Neural cell (in vitro differentiated cells): ENCODE measurements around the gene DGKZ. TPM values are rescaled to one million over a fixed set of nuclear protein-coding genes. Genes with fewer than 3 reads are reported as not detected.

Source experiments
- H2AFZ ChIP-seq: fragments of 200-600, 300-800 bp; sonication (generic), shearing (Covaris generic); 2 replicates; pipeline ENCODE4 v1.6.0; 2014; ENCODE audit warnings: low read depth, mild to moderate bottlenecking, antibody characterized with exemption, low read length, moderate library complexity
- H3F3A ChIP-seq: fragments of 200-600 bp; shearing (Covaris generic); 2 replicates; pipeline ENCODE4 v1.6.1; 2016; ENCODE audit warnings: mild to moderate bottlenecking, moderate library complexity, mixed read lengths, antibody characterized with exemption, low read length; ENCODE audit not compliant: insufficient read depth, poor library complexity, severe bottlenecking
- H3K27ac ChIP-seq: fragments of 200-600, 300-800 bp; sonication (generic), shearing (Covaris generic); 2 replicates; pipeline ENCODE4 v1.5.1; 2014; ENCODE audit warnings: mild to moderate bottlenecking, low read length, moderate library complexity
- H3K27me3 ChIP-seq: fragments of 300-800, 200-600 bp; sonication (generic), shearing (Covaris generic); 2 replicates; pipeline ENCODE4 v1.6.0; 2014; ENCODE audit warnings: mild to moderate bottlenecking, low read depth, low read length, moderate library complexity; ENCODE audit not compliant: insufficient read depth
- H3K36me3 ChIP-seq: fragments of 300-800, 200-600 bp; sonication (generic), shearing (Covaris generic); 2 replicates; pipeline ENCODE4 v1.5.1; 2014; ENCODE audit warnings: mild to moderate bottlenecking, antibody characterized with exemption, low read length, moderate library complexity; ENCODE audit not compliant: insufficient read depth
- H3K4me2 ChIP-seq: fragments of 300-800, 200-600 bp; sonication (generic), shearing (Covaris generic); 2 replicates; pipeline ENCODE4 v1.6.0; 2014; ENCODE audit warnings: mild to moderate bottlenecking, low read length
- H3K4me3 ChIP-seq: fragments of 300-800, 200-600 bp; sonication (generic), shearing (Covaris generic); 2 replicates; pipeline ENCODE4 v1.5.1; 2014; ENCODE audit warnings: mild to moderate bottlenecking, low read length, moderate library complexity
- H3K79me2 ChIP-seq: fragments of 200-600 bp; shearing (Covaris generic); replicated peaks from 2 replicates; pipeline ENCODE4 v1.6.0; 2014; ENCODE audit warnings: mild to moderate bottlenecking, low read length, moderate library complexity; ENCODE audit not compliant: insufficient read depth
- H3K9ac ChIP-seq: fragments of 300-800, 200-600 bp; sonication (generic), shearing (Covaris generic); 2 replicates; pipeline ENCODE4 v1.6.1; 2016; ENCODE audit warnings: mild to moderate bottlenecking, low read length, mixed read lengths
- H3K9me2 ChIP-seq: fragments of 200-600 bp; shearing (Covaris generic); 2 replicates; pipeline ENCODE4 v1.6.1; 2016; ENCODE audit warnings: mild to moderate bottlenecking, low read length, mixed read lengths; ENCODE audit not compliant: insufficient read depth
- H3K9me3 ChIP-seq: fragments of 200-600, 300-800 bp; sonication (generic), shearing (Covaris generic); 2 replicates; pipeline ENCODE4 v1.6.1; 2016; ENCODE audit warnings: mild to moderate bottlenecking, mixed run types, low read length, moderate library complexity, mixed read lengths
- H4K20me1 ChIP-seq: fragments of 200-600 bp; shearing (Covaris generic); 2 replicates; pipeline ENCODE4 v1.6.1; 2016; ENCODE audit warnings: mild to moderate bottlenecking, mixed run types; ENCODE audit not compliant: insufficient read depth
- CTCF ChIP-seq: fragments of 450-650 bp; IDR thresholded peaks from 2 replicates; pipeline ENCODE4 v1.5.1; 2014; ENCODE audit warnings: antibody characterized with exemption, mild to moderate bottlenecking, moderate library complexity; ENCODE audit not compliant: poor library complexity, severe bottlenecking
- EP300 ChIP-seq: fragments of 450-650 bp; conservative IDR thresholded peaks from 2 replicates; pipeline ENCODE4 v1.6.1; 2014; ENCODE audit warnings: antibody characterized with exemption, mild to moderate bottlenecking, moderate library complexity; ENCODE audit not compliant: poor library complexity, severe bottlenecking
- EZH2 ChIP-seq: fragments of 200-600, 300-800 bp; shearing (Covaris generic), sonication (generic); IDR thresholded peaks from 2 replicates; pipeline ENCODE4 v1.6.1; 2014; ENCODE audit warnings: antibody characterized with exemption, low read length, borderline replicate concordance, mild to moderate bottlenecking; ENCODE audit not compliant: insufficient read depth, poor library complexity, severe bottlenecking
- MXI1 ChIP-seq: fragments of 450-650 bp; conservative IDR thresholded peaks from 2 replicates; pipeline ENCODE4 v1.6.1; 2014; ENCODE audit warnings: antibody characterized with exemption, mild to moderate bottlenecking; ENCODE audit not compliant: poor library complexity, severe bottlenecking
- POLR2AphosphoS5 ChIP-seq: IDR thresholded peaks from 2 replicates; pipeline ENCODE4 v1.6.1; 2012
- RAD21 ChIP-seq: fragments of 450-650 bp; conservative IDR thresholded peaks from 2 replicates; pipeline ENCODE4 v1.6.1; 2014; ENCODE audit warnings: antibody characterized with exemption, mild to moderate bottlenecking, moderate library complexity
- REST ChIP-seq: IDR thresholded peaks from 2 replicates; pipeline ENCODE4 v1.6.1; 2012; ENCODE audit warnings: borderline replicate concordance
- SMC3 ChIP-seq: fragments of 450-650 bp; conservative IDR thresholded peaks from 2 replicates; pipeline ENCODE4 v1.6.1; 2014; ENCODE audit warnings: antibody characterized with exemption, mild to moderate bottlenecking, moderate library complexity; ENCODE audit not compliant: poor library complexity
- TAF1 ChIP-seq: IDR thresholded peaks from 2 replicates; pipeline ENCODE4 v1.6.1; 2012; ENCODE audit warnings: low read depth
- polyA plus RNA-seq: library from polyadenylated mRNA; depleted of rRNA; stranded (reverse); fragments of >200 nt; gene quantifications from 2 replicates; pipeline ENCODE4 v1.2.3, GENCODE V29; 2014

DGKZ gene
- polyA plus RNA-seq, 1 donor from 2014 or later, result 55.7 TPM

- Histone ChIP-seq H4K20me1 (no peaks in the 10 kb centered on the region), H3K36me3 (no peaks in the 10 kb centered on the region), H3K27ac (no peak overlapping the region), H3K79me2 (no peaks in the 10 kb centered on the region), H2AFZ (no peak overlapping the region), H3K9me3 (no peaks in the 10 kb centered on the region), H3K4me2 (no peak overlapping the region), H3K9me2 (no peaks in the 10 kb centered on the region), H3F3A (no peaks in the 10 kb centered on the region), H3K9ac (no peak overlapping the region), H3K4me3 (no peak overlapping the region), H3K27me3 (no peaks in the 10 kb centered on the region)
- no peak for TF ChIP-seq RAD21
- no peak for TF ChIP-seq TAF1
- TF ChIP-seq POLR2AphosphoS5, result no peak
- TF ChIP-seq MXI1, result no peak
- TF ChIP-seq SMC3, result no peak
- no peak for TF ChIP-seq EP300
- TF ChIP-seq CTCF, result no peak
- no peak for TF ChIP-seq EZH2
These were observed 24.5 kb upstream of the DGKZ start for GRCh38 chr11:46322759-46323158.

GRCh38 chr11:46326813-46327416 lies 20.3 kb upstream of the DGKZ start:
- TF ChIP-seq MXI1, result no peak
- no peak for TF ChIP-seq CTCF
- Histone ChIP-seq H4K20me1 (no peaks in the 10 kb centered on the region), H3K79me2 (no peaks in the 10 kb centered on the region), H3K4me2 (no peak overlapping the region), H2AFZ (no peak overlapping the region), H3K27me3 (peaks cover 2% of the 10 kb centered on the region), H3K9ac (no peak overlapping the region), H3K9me3 (no peaks in the 10 kb centered on the region), H3F3A (no peaks in the 10 kb centered on the region), H3K36me3 (no peaks in the 10 kb centered on the region), H3K4me3 (no peak overlapping the region), H3K27ac (no peak overlapping the region), H3K9me2 (no peaks in the 10 kb centered on the region)

GRCh38 chr11:46327829-46328228 lies 19.4 kb upstream of the DGKZ start:
- Histone ChIP-seq H3K9me2 (no peaks in the 10 kb centered on the region), H4K20me1 (no peaks in the 10 kb centered on the region), H2AFZ (no peak overlapping the region), H3K4me2 (no peak overlapping the region), H3K27ac (no peak overlapping the region), H3K4me3 (no peak overlapping the region), H3K9ac (no peak overlapping the region), H3F3A (no peaks in the 10 kb centered on the region), H3K36me3 (no peaks in the 10 kb centered on the region), H3K79me2 (no peaks in the 10 kb centered on the region), H3K9me3 (no peaks in the 10 kb centered on the region), H3K27me3 (peaks cover 9% of the 10 kb centered on the region)
- TF ChIP-seq POLR2AphosphoS5, result no peak
- no peak for TF ChIP-seq CTCF
- no peak for TF ChIP-seq EP300
- no peak for TF ChIP-seq TAF1
- TF ChIP-seq MXI1, result no peak
- no peak for TF ChIP-seq SMC3
- no peak for TF ChIP-seq EZH2
- TF ChIP-seq RAD21, result no peak
- TF ChIP-seq REST, result no peak
